ENCODE data around the gene TFE3. TPM values are rescaled to one million over a fixed set of nuclear protein-coding genes. Genes with fewer than 3 reads are reported as not detected.

Gene TFE3
- total RNA-seq, 2 donors from 2014 or later, result 33.2 to 34.4 TPM

DNA sequence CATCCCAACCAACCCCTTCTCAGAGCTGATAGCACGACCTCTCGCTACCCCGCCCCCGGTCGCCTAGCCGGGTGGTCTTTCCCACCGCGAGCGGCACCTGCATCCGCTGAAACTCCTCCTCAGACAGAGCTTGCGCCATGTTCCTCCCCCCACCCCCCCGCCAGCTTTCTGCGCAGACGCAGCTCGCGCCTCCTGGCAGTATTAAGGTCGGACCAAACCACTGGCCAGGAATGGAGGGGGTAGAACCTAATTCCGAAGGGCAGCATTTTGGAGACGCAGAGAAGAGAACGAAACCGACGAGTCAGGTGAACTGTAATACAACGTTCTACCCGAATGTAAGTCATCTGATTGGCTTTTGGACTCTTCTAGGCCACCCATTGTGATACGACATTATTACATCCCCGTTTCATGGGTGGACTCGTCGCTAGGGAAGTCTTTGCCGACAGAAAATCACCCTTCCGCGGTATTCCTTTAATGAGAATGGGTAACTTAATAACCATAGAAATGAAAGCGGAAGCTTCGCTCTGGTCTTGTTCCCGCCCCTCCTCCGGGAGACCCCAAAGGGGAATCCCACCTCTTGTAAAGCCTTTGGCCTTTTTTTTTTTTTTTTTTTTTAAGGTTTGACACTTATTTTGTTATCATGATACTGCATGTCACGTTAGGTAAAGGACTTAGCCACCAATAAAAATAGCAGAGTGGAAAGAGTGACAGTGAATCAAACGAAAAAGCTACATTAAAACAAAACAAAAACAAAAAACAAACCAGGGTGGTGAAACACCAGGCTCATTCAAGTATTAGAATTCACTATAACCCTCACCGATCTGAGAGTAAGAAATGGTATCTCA, 40.8 kb downstream of the TFE3 start, which contains the start of gene GRIPAP1:
GRIPAP1 (minus strand) TSS at position 174 of the 845 bp plus-strand sequence; CDS start at position 139, 35 bp downstream.
- no peaks in the 10 kb centered on the region for H3K4me1 ChIP-seq (ENCODE audit: control insufficient read depth, insufficient read depth, low read length)
- peak; percentile 90 for DNase-seq
- Mint-ChIP-seq H3K9me3 (peaks cover 55% of the 10 kb centered on the region), H3K4me1 (no peaks in the 10 kb centered on the region), H3K36me3 (ENCODE audit: low read depth) (peaks cover 17% of the 10 kb centered on the region), H3K27ac (peak within 1 kb of the TSS; percentile 97), H3K4me3 (peak within 1 kb of the TSS; percentile 99), H3K27me3 (ENCODE audit: insufficient read depth) (no peaks in the 10 kb centered on the region)
- peak within 1 kb of the TSS; percentile 95 for H3K9ac ChIP-seq (ENCODE audit: extremely low read depth, low read length, poor library complexity, severe bottlenecking)
- H3K9me3 ChIP-seq (ENCODE audit: control insufficient read depth, low read length), result no peaks in the 10 kb centered on the region
- WGBS, 2 experiments (ENCODE audit: insufficient coverage in 1 of 2, insufficient read length in 1 of 2), result 0 to 1% methylated on average over 9 to 36 of the region's 38 CpGs
- H3K36me3 ChIP-seq (ENCODE audit: control insufficient read depth, insufficient read depth, low read length), result peaks cover 14% of the 10 kb centered on the region
- H3K27ac ChIP-seq (ENCODE audit: low read depth, low read length), result peak within 1 kb of the TSS; percentile 99
- TF ChIP-seq, protein P1, sequence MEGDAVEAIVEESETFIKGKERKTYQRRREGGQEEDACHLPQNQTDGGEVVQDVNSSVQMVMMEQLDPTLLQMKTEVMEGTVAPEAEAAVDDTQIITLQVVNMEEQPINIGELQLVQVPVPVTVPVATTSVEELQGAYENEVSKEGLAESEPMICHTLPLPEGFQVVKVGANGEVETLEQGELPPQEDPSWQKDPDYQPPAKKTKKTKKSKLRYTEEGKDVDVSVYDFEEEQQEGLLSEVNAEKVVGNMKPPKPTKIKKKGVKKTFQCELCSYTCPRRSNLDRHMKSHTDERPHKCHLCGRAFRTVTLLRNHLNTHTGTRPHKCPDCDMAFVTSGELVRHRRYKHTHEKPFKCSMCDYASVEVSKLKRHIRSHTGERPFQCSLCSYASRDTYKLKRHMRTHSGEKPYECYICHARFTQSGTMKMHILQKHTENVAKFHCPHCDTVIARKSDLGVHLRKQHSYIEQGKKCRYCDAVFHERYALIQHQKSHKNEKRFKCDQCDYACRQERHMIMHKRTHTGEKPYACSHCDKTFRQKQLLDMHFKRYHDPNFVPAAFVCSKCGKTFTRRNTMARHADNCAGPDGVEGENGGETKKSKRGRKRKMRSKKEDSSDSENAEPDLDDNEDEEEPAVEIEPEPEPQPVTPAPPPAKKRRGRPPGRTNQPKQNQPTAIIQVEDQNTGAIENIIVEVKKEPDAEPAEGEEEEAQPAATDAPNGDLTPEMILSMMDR (conservative IDR thresholded peaks at IDR 0.05), result no peak
- no peaks in the 10 kb centered on the region for H3K27me3 ChIP-seq (ENCODE audit: control insufficient read depth, insufficient read depth, low read length, poor library complexity, severe bottlenecking)
- H3K4me3 ChIP-seq (ENCODE audit: low read length), result peak within 1 kb of the TSS; percentile 91

DNA sequence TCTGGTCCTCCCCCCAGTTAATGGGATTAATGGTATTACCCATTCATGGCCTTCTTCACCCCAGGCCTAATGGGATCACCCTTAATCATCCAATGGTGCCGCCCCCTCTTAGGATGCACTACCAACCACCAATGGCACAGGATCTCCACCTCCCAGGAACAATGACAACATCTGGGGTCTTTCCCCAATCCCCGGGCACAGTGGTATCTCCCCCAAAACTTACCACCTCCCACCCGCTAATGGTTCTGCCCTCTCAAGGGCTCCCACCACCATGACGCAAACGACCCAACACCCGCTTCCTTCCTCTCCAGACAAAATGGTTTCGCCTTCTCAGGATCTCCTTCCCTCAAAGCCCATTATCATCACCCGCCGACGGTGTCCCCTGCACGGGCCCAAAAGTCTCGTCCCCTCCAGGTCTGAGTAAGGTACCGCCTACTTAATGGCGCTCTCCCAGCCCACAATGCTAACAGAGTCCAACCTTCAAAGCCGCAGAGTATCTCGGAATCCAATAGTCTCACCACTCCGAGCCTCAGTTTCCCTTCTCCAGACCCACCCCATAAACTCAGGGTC, 41.6 kb downstream of the TFE3 start:
- Histone ChIP-seq H3K9me3 (ENCODE audit: control insufficient read depth, low read length) (no peaks in the 10 kb centered on the region), H3K27ac (ENCODE audit: low read depth, low read length) (no peak overlapping the region), H3K4me1 (ENCODE audit: control insufficient read depth, insufficient read depth, low read length) (no peaks in the 10 kb centered on the region), H3K4me3 (ENCODE audit: low read length) (peak overlapping the region; percentile 91), H3K36me3 (ENCODE audit: control insufficient read depth, insufficient read depth, low read length) (peaks cover 14% of the 10 kb centered on the region), H3K27me3 (ENCODE audit: control insufficient read depth, insufficient read depth, low read length, poor library complexity, severe bottlenecking) (no peaks in the 10 kb centered on the region), H3K9ac (ENCODE audit: extremely low read depth, low read length, poor library complexity, severe bottlenecking) (peak overlapping the region; percentile 95)
- peak overlapping the region; percentile 99 for H3K4me3 Mint-ChIP-seq
- peak overlapping the region; percentile 97 for H3K27ac Mint-ChIP-seq
- peaks cover 23% of the 10 kb centered on the region for H3K36me3 Mint-ChIP-seq (ENCODE audit: low read depth)
- H3K4me1 Mint-ChIP-seq, result no peaks in the 10 kb centered on the region
- H3K9me3 Mint-ChIP-seq, result peaks cover 58% of the 10 kb centered on the region
- 0 to 3% methylated on average over 5 to 17 of the region's 17 CpGs for WGBS, 2 experiments (ENCODE audit: insufficient coverage in 1 of 2, insufficient read length in 1 of 2)
- H3K27me3 Mint-ChIP-seq (ENCODE audit: insufficient read depth), result no peaks in the 10 kb centered on the region
- TF ChIP-seq, protein P1 (conservative IDR thresholded peaks at IDR 0.05), result no peak
- DNase-seq, result peak; percentile 72

DNA sequence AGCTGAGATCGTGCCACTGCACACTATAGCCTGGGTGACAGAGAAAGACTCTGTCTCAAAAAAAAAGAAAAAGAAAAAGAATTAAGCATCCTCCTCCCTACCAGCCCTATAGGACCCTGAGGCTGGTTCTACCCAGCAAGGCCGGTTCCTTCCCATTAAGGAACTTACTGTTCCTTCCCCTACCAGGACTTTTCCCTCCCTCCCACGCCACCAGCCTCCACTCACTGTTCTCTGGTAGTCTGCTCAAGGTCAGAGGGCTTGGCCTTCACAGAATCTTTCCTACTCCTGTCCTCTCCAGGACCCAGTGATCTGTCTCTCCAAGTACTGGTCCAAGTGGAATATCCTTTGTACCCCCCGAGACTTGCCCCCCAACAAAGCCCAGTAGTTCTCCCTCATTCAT, 42.5 kb downstream of the TFE3 start:
- TF ChIP-seq, protein P1 (conservative IDR thresholded peaks at IDR 0.05), result no peak
- no peaks in the 10 kb centered on the region for H3K9me3 ChIP-seq (ENCODE audit: control insufficient read depth, low read length)
- no peaks in the 10 kb centered on the region for H3K4me1 Mint-ChIP-seq
- H3K36me3 ChIP-seq (ENCODE audit: control insufficient read depth, insufficient read depth, low read length), result peaks cover 18% of the 10 kb centered on the region
- DNase-seq, result no peak
- no peak overlapping the region for H3K27ac ChIP-seq (ENCODE audit: low read depth, low read length)
- H3K4me3 ChIP-seq (ENCODE audit: low read length), result no peak overlapping the region
- no peaks in the 10 kb centered on the region for H3K27me3 Mint-ChIP-seq (ENCODE audit: insufficient read depth)
- no peak overlapping the region for H3K27ac Mint-ChIP-seq
- 99 to 100% methylated on average over 1 to 4 of the region's 4 CpGs for WGBS, 2 experiments (ENCODE audit: insufficient coverage in 1 of 2, insufficient read length in 1 of 2)
- peaks cover 29% of the 10 kb centered on the region for H3K36me3 Mint-ChIP-seq (ENCODE audit: low read depth)
- no peaks in the 10 kb centered on the region for H3K4me1 ChIP-seq (ENCODE audit: control insufficient read depth, insufficient read depth, low read length)
- no peak overlapping the region for H3K9ac ChIP-seq (ENCODE audit: extremely low read depth, low read length, poor library complexity, severe bottlenecking)
- H3K9me3 Mint-ChIP-seq, result peaks cover 58% of the 10 kb centered on the region
- no peaks in the 10 kb centered on the region for H3K27me3 ChIP-seq (ENCODE audit: control insufficient read depth, insufficient read depth, low read length, poor library complexity, severe bottlenecking)
- H3K4me3 Mint-ChIP-seq, result peak overlapping the region; percentile 99
